Keratinocyte (primary cell): ENCODE results near the gene C8G.

ENCODE experiments used
- EZH2 ChIP-seq: IDR thresholded peaks from one replicate; pipeline ENCODE4 v1.6.1; 2012; ENCODE audit warnings: inconsistent platforms, mild to moderate bottlenecking, low read length, moderate library complexity
- TF ChIP-seq, protein P1 (sequence below), 3 experiments: IDR thresholded peaks in 1 of 3; conservative IDR thresholded peaks in 1 of 3; optimal IDR thresholded peaks in 1 of 3; 2 replicates in 2 of 3; 3 replicates in 1 of 3; pipeline versions ENCODE3 to v1.5.1; 2011; ENCODE audit warnings: low read length in 3 of 3, mild to moderate bottlenecking in 3 of 3, moderate library complexity in 2 of 3, control low read depth in 1 of 3, inconsistent platforms in 1 of 3; ENCODE audit not compliant: insufficient read depth in 2 of 3; ENCODE audit errors: extremely low read depth in 1 of 3

DNA sequence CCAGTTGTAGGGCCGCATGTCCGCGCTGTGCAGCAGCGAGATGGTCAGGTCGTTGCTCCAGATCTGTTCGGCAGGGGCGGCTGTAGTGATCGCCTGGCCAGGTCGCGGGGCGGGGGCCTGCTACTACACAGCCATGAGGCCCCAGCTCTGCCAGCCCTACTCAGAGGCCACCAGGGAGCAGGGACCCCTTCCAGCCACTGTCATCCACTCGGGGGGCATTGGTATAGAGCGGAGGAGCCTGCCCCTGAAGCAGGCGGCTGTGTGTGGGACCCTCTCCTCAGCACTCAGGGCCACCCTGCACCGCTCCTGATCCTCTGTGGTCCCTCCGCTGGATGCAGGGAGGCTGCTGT, 2.2 kb upstream of the C8G start:
- TF ChIP-seq EZH2, result no peak
- TF ChIP-seq, protein P1, sequence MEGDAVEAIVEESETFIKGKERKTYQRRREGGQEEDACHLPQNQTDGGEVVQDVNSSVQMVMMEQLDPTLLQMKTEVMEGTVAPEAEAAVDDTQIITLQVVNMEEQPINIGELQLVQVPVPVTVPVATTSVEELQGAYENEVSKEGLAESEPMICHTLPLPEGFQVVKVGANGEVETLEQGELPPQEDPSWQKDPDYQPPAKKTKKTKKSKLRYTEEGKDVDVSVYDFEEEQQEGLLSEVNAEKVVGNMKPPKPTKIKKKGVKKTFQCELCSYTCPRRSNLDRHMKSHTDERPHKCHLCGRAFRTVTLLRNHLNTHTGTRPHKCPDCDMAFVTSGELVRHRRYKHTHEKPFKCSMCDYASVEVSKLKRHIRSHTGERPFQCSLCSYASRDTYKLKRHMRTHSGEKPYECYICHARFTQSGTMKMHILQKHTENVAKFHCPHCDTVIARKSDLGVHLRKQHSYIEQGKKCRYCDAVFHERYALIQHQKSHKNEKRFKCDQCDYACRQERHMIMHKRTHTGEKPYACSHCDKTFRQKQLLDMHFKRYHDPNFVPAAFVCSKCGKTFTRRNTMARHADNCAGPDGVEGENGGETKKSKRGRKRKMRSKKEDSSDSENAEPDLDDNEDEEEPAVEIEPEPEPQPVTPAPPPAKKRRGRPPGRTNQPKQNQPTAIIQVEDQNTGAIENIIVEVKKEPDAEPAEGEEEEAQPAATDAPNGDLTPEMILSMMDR (optimal IDR thresholded peaks at IDR 0.05 in 1 of 3, IDR thresholded peaks at IDR 0.05 in 1 of 3, conservative IDR thresholded peaks at IDR 0.05 in 1 of 3; ENCODE audit: extremely low read depth in 1 of 3, insufficient read depth in 2 of 3, low read length in 3 of 3), result no peak
